ENCODE results near the gene ACSS1. TPM values are rescaled to one million over a fixed set of nuclear protein-coding genes. Genes with fewer than 3 reads are reported as not detected.

Gene ACSS1
- total RNA-seq, 2 experiments from 2014 or later, result 17.5 to 18.2 TPM

DNA sequence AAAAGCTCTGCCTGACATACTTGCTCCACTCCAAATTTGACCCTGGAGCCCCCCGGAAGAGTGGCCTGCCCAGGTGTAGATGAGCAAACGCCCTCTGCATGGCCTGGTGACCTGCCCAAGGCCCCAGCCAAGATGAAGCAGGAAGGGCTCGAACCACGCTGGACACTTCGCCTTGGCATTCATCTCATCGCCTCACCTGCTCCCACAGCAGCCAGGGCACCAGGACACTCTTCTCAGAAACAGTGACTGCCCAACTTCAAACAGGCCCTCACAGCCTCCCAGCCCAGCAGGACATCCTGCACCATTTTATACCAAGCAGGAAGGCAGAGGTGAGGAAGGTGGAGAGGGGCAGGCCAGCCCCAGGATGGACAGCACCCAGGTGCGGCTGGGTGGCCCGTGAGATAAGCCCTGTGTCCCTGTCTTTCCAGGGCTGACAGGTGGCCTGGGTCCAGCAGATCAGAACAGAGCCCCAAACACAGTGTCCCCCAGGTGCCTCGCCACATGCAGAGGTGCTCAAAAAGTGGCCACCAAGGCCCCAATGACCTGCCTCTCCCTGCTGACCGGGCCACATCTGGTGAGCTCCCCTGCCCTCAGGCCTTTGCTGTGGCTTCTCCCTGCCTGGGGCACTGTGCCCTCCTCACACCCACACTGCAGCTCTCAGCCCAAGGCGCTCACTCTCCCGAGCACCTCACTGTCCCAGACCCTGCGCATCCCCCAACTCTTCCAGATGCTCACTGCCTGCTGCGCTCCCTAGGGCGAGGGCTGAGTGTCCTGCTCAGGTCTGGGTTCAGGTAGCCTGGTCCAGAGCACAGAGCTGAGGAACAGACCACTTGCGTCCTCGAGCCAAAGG lies 7.2 kb downstream of the ACSS1 start:
- Mint-ChIP-seq H3K36me3 (ENCODE audit: low read depth) (peaks cover 3% of the 10 kb centered on the region), H3K9me3 (no peaks in the 10 kb centered on the region), H3K27ac (peak overlapping the region; percentile 29), H3K27me3 (no peaks in the 10 kb centered on the region), H3K4me1 (ENCODE audit: low read depth) (peaks cover 41% of the 10 kb centered on the region), H3K4me3 (no peak overlapping the region)
- ATAC-seq (no peak), DNase-seq (no peak)
- TF ChIP-seq, protein P1, sequence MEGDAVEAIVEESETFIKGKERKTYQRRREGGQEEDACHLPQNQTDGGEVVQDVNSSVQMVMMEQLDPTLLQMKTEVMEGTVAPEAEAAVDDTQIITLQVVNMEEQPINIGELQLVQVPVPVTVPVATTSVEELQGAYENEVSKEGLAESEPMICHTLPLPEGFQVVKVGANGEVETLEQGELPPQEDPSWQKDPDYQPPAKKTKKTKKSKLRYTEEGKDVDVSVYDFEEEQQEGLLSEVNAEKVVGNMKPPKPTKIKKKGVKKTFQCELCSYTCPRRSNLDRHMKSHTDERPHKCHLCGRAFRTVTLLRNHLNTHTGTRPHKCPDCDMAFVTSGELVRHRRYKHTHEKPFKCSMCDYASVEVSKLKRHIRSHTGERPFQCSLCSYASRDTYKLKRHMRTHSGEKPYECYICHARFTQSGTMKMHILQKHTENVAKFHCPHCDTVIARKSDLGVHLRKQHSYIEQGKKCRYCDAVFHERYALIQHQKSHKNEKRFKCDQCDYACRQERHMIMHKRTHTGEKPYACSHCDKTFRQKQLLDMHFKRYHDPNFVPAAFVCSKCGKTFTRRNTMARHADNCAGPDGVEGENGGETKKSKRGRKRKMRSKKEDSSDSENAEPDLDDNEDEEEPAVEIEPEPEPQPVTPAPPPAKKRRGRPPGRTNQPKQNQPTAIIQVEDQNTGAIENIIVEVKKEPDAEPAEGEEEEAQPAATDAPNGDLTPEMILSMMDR (IDR thresholded peaks at IDR 0.05), result no peak
- ChIA-PET CTCF (interaction anchor here (1.3 kb wide), 1 partner anchor 15 kb away, joined by 5 read pairs; no protein-coding TSS in a partner anchor), POLR2A (interaction anchor here (1.1 kb wide), 1 partner anchor 12 kb away, joined by 4 read pairs; no protein-coding TSS in a partner anchor)
- intact Hi-C loops (cut with micrococcal nuclease), result no loop called here

DNA sequence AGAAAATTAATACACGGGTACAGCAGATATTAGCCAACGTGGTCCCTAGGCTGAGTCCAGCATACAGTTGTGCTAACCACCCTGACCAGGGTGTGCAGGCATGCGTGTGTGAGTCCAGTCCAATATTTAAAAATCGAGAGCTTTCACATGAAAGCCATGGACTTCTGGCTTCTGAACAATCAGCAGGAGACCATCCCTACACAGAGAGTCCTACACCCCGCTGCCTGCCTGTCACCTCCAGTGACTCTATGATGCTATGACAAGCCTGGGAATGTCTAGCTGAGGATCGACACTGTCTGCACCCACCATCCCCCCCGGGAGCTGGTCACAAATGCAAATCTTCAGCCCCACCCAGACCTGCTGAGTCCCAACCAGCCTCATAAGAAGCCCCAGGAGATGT lies 7.9 kb downstream of the ACSS1 start:
- H3K4me1 Mint-ChIP-seq (ENCODE audit: low read depth), result peaks cover 37% of the 10 kb centered on the region
- H3K27ac Mint-ChIP-seq, result no peak overlapping the region
- H3K27me3 Mint-ChIP-seq, result no peaks in the 10 kb centered on the region
- H3K36me3 Mint-ChIP-seq (ENCODE audit: low read depth), result no peaks in the 10 kb centered on the region
- CTCF ChIA-PET, result interaction anchor here (1.3 kb wide), 1 partner anchor 15 kb away, joined by 5 read pairs; no protein-coding TSS in a partner anchor
- intact Hi-C loops (cut with micrococcal nuclease), result no loop called here
- ATAC-seq (no peak), DNase-seq (no peak)
- POLR2A ChIA-PET, result interaction anchor here (1.0 kb wide), 1 partner anchor 12 kb away, joined by 4 read pairs; no protein-coding TSS in a partner anchor
- TF ChIP-seq, protein P1 (IDR thresholded peaks at IDR 0.05), result no peak
- no peaks in the 10 kb centered on the region for H3K9me3 Mint-ChIP-seq
- H3K4me3 Mint-ChIP-seq, result no peak overlapping the region

DNA sequence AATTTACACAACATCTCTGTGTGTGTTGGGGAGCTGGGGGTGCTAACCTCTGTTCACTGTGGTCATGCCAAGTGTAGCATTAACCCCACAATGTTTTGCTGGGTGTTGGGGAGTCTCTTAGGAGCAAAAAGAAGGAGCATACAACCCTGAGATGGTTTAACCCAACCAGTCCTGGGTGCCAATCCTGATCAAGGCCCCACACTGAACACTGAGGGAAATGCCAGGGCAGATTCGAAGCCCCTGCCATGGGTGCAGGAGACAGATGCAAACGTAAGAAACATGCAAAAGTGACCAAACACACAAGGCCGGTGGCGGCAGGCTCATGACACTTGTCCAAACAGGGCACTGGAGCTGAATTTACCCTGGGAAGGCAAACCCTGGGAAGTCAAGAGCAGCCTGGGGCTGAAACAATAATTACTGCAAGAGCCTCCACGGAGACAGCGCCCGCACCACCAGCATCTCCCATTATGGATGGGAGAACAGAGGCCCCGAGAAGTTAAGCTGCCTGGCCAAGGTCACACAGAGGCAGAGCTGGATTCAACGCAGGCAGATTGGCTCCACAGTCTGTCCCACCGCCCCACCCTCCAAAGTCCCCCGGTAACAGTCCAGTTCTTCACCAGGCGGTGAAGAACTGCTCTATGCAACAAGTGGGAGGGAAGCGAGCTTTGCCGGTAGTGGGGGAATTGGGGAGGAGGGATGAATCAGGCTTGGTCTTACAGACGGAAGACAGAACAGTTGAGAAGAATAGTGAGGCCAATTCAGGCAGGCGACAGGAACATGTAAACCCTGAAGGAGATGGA lies 8.5 kb downstream of the ACSS1 start:
- Mint-ChIP-seq H3K4me1 (ENCODE audit: low read depth) (peaks cover 31% of the 10 kb centered on the region), H3K9me3 (no peaks in the 10 kb centered on the region), H3K4me3 (no peak overlapping the region), H3K27ac (peak overlapping the region; percentile 34), H3K27me3 (no peaks in the 10 kb centered on the region), H3K36me3 (ENCODE audit: low read depth) (no peaks in the 10 kb centered on the region)
- DNase-seq (no peak), ATAC-seq (no peak)
- CTCF ChIA-PET, result interaction anchor here (1.2 kb wide), 1 partner anchor 15 kb away, joined by 3 read pairs; no protein-coding TSS in a partner anchor
- POLR2A ChIA-PET, result interaction anchor here (1.0 kb wide), 1 partner anchor 12 kb away, joined by 4 read pairs; no protein-coding TSS in a partner anchor
- TF ChIP-seq, protein P1 (IDR thresholded peaks at IDR 0.05), result no peak
- intact Hi-C loops (cut with micrococcal nuclease), result no loop called here

DNA sequence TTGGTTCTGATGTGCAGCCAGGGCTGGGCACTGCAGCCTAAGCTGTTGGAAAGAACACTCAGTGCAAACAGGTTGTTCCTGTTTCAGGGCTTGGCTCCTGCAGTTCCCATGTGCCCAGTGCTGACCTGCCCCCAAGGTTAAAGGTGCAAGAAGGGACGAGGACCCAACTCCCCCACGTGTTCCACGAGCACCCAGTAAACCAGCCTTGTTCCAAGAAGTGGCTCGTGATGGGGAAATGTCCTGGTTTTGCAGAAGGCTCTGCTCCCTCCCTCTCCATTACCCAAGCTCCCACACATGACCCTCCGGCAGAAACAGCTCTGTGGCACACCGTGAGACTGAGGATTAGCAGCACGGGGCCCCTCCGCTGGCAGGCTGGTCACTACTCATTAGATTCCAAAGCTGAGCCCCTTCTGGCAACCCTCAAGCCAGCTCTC lies 9.4 kb downstream of the ACSS1 start:
- TF ChIP-seq, protein P1 (IDR thresholded peaks at IDR 0.05), result no peak
- CTCF ChIA-PET, result interaction anchor here (1.2 kb wide), 1 partner anchor 16 kb away, joined by 3 read pairs; no protein-coding TSS in a partner anchor
- H3K4me3 Mint-ChIP-seq, result no peak overlapping the region

More for the DNA sequence above, 9.4 kb downstream of the ACSS1 start:
- DNase-seq (no peak), ATAC-seq (no peak)
- Mint-ChIP-seq H3K27ac (no peak overlapping the region), H3K36me3 (ENCODE audit: low read depth) (no peaks in the 10 kb centered on the region), H3K27me3 (no peaks in the 10 kb centered on the region), H3K4me1 (ENCODE audit: low read depth) (peaks cover 21% of the 10 kb centered on the region), H3K9me3 (no peaks in the 10 kb centered on the region)
- POLR2A ChIA-PET, result no interaction called here
- intact Hi-C loops (cut with micrococcal nuclease), result no loop called here

All from activated CD8-positive, alpha-beta T cell treated with anti-CD3 and anti-CD28 coated beads for 36 hours (primary cell).